Stimulated activated naive CD4-positive, alpha-beta T cell treated with Interleukin-2 at 50 U/mL for 16 hours (primary cell): ENCODE measurements around the gene HIF3A.
"Not testable (repeated sequence)": the region's sequence is repeated elsewhere in the genome, so short reads cannot be mapped to it uniquely, and the experiment has no call there.

ENCODE experiments used
- DNase-seq: peaks from one replicate; lab custom pipeline; 2025; lab: John Stamatoyannopoulos, UW

HIF3A gene

DNA sequence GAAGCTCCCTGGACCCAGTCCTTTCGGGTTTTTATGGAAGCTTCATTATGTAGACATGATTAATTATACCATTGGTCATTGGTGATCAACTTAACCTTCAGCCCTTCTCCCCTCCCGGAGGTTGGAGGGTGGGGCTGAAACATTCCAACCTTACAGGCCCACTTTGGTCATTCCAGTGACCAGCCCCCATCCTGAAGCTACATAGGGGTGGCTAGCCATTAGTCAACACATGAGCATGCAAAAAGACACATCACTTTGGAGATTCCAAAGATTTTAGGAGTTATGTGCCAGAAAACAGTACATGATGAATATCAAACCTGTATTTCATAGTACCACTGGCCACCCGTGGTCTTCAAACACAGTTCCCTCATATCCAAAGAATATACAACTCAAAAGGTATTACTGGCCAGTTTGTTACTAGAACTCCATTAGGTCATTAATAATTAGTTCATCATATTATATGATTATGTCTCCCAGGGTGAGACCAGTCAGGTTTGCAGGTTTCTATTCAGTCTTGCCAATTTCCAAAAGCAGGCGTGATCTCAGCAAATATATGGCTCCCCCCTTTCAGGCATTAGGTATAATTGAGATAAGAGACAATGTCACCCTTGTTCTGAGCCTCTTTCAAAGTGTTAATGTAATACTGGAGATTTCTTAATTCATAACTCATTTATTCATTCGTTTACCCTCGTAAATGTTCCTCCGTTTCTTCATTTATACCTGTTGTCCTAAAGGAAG, 61.2 kb downstream of the HIF3A start:
- no peak for DNase-seq

DNA sequence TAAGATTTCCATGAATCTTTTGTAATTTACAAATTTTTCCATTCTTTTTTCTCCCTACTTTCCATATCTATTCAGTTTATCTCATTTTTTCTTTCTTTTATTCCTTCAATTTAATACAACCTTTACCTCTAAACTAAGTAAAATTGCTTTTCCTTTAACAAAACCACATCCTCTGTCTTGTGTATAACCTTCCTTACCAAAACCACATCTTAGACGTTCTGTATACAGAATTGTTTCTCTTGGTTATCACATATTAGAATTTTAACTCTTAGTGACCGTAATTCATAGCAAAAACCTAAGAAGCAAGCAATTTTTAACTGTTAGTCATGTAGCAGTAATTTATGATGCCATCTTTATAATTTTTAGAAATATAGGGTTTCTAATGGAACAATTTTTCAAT, 65.1 kb downstream of the HIF3A start:
- no peak for DNase-seq

- DNase-seq, result no peak
These were observed 67.5 kb downstream of the HIF3A start for GRCh38 chr19:46364359-46364758.

DNA sequence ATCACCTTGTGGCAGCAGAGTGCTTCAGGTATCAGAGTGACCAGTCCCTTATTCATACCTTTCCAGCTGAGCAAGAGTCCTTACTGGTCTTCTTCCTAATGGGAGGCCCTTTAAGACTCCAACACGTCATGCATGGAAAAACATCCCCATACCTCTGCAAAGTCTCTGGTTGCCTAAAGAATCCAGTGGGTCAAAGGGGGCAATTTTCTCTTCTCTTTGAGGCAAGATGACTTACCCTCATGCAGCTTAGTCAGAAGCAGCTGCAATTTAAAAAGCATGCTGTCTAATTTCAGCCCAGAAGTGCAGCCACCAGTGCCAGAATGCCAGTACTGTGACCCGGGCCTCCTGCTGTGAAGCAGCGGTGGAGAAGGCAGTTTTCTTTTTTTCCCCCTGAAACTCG, 68.7 kb downstream of the HIF3A start:
- DNase-seq, result no peak

DNA sequence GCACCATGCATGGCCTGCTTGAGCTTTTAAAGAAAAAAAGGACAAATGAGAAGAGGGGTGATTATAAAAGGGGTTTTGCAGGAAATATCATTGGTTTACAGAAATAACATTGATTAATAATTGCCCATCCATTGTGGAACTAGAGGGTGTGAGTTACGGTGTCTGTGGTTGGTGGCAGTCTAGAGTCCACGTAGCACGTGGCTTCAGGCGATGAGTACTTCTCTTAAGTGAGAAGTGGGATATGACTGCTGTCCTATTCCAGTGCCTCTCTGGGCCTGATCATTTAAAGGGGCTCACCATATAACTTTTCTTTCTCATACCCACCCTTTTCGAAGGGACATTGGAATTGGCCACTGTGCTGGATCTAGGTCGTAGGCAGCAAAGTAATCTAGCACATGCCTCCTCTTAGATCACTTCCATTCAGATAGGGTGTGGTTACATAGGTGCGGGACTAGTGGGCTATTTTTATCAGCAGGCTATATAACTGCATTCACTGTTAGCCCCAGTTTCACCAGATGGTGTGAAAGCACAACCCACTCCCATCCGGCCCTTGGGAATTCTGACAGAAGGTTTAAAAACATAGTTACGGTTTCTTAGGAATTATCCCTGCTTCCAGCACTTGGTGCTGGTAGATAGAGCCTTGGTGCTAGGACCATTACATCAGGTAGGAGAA, 69.9 kb downstream of the HIF3A start:
- no peak for DNase-seq

GRCh38 chr19:46367426-46367825, 70.6 kb downstream of the HIF3A start:
- DNase-seq, result no peak

- DNase-seq, result no peak
These were observed 71.3 kb downstream of the HIF3A start for GRCh38 chr19:46368116-46368515.

DNA sequence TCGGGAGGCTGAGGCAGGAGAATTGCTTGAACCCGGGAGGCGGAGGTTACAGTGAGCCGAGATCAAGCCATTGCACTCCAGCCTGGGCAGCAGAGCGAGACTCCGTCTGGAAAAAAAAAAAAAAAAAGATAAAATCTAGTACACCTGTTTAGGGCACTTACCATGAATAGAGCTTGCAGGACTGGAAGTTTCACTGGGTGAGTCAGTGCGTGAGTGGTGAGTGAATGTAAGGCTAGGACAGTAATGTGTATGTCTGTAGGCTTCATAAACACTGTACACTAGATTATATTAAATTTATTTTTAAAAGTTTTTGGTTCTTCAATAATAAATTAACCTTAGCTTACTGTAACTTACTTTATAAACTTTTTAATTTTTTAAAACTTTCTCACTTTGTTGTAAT, 73.0 kb downstream of the HIF3A start:
- DNase-seq, result no peak

DNA sequence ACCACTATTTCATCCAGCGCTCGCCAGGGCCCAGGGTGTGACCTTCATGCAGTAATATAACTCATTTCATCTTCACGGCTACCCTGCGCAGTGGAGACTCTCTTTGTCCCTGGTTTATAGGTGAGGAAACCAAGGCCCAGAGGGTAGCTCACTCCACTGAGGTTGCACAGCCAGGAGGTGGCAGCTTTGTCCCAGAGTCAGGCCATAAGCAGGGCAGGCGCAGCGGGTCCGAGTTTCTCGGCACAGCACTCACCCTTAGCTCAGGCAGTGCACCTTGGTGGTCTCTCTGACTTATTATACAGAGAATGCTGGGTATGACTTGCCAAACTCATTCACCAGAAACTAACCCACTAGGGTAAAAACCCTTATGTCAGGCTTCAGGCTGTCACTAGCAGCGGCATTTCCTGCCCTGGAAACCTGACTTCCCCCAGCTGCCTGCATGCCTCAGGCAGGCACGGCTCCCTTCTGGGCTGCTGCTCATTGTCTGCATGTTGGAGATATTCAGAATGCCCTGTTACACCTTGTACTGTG, 74.6 kb downstream of the HIF3A start:
- DNase-seq, result no peak

DNA sequence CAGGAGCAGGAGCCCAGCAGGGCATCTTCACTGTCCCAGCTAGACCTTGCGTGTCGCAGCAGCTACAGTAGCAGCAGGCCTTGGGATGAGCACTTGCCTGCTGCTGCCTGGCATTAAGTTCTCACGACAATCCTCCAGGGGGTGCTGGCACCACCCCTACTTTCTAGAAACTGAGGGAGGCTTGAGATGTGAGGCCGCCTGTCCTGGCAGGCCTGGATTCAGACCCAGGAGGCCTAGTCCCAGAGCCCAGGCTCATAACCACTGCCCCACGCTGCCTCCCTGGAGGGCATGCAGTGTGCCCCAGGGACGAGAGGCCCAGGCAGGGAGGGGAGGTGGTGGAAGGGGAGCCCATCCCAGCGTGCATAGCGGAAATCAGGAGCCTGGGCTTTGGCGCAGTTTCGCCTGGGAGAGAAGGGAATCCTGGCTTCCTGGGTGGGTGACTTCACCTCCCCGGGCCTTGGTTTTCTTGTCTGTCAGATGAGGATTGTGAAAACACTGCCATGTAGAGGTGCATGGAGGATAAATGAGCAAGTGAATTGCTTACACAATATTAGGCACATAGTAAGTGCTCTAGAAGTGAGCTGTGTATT, 76.2 kb downstream of the HIF3A start:
- no peak for DNase-seq

- DNase-seq, result no peak
These were observed 76.9 kb downstream of the HIF3A start for GRCh38 chr19:46373491-46374359.

GRCh38 chr19:46374536-46375475, 78.0 kb downstream of the HIF3A start:
- no peak for DNase-seq

DNA sequence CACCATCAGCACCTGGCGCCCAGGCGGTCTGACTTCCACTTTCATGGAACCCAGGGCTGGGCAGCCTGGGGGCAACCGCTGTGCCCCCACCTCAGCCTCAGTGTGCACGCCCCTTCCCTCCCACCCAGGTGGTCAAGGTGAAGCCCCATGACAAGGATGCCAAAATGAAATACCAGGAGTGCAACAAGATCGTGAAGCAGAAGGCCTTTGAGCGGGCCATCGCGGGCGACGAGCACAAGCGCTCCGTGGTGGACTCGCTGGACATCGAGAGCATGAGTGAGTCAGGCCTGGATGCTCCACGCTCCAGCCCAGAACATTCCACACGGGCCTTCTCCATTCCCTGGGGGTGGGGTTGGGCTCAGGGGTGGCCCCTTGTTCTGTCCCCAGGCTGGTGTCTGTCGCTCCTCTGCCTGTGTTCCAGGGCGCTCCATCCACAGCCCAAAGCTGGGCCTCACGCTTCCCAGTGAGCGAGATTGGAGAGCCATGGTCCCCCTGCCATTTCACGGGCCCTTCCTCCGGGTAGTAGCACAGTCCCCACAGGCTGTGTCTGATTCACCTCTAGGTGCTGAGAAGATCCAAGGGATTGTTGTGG, 78.7 kb downstream of the HIF3A start:
- not testable (repeated sequence) for DNase-seq

DNA sequence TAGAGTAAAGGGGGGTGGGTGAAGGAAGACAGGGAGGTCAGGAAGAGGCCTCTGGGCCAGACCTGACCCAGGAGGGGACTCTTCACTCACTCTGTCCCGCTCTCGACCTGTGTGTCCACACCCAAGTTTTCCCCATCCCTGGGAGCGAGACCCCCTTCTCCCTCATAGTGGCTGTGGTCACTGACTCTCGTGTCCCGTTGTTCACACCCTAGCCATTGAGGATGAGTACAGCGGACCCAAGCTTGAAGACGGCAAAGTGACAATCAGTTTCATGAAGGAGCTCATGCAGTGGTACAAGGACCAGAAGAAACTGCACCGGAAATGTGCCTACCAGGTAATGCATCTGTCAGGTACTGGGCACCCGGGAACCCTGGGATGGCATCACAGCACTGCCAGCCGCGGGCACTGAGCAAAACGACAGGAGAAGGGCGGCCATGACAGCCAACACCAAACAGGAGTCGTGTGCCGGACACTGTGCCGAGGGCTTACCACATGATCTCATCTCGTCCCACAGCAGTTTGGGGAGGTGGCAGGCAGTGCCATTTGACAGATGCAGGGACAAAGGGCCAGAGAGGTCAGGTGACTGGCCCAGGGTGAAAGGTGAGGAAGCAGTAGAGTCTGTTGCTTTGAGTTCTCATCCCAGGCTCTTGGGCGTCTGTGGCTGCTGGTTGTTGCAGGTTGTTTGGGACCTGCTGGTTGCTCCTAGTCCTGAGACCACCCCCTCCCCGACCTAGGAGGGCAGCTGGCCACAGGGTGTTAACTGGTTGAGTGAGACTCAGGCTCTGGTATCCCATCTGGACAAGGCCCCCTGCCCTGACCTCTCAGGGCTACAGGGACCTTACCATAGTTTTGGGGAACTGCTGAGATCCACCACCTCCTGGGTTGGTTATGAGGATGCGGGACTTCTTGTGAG, 79.7 kb downstream of the HIF3A start:
- no peak for DNase-seq

DNA sequence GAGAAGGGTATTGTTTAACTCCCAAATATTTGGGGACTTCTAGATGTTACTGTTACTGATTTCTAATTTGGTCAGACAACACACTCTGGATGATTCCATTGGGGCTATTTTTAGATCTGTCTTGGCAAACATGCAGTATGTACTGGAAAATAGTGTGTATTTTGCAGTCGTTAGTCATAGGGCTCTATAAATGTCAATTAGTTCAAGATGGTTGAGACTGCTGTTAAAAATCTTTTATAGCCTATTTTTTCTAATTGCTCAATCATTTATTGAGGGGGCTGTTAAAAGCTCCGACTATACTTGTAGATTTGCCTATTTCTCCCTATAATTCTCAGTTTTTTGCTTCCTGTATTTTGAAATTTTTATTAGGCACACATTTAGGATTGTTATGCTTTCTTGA, 81.4 kb downstream of the HIF3A start:
- DNase-seq, result no peak

GRCh38 chr19:46380690-46381089, 83.8 kb downstream of the HIF3A start:
- DNase-seq, result no peak

DNA sequence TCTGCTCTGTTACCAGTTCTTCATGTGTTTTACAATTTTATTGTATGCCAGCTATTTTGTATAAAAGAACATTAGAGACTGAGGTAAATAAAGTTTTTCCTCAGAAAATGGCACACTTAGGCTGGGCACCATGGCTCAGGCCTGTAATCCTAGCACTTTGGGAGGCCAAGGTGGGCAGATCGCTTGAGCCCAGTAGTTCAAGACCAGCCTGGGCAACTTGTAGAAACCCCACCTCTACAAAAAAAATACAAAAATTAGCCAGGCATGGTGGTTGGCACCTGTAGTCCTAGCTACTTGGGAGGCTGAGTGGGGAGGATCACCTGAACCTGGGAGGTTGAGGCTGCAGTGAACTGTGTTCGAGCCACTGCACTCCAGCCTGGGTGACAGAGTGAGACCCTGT, 84.5 kb downstream of the HIF3A start:
- DNase-seq, result no peak

- DNase-seq, result no peak
These were observed 85.0 kb downstream of the HIF3A start for GRCh38 chr19:46381756-46382345.

- no peak for DNase-seq
These were observed 86.5 kb downstream of the HIF3A start for GRCh38 chr19:46383171-46383815.
